WTC11 (cell line): ENCODE results near the gene PADI6. TPM values are rescaled to one million over a fixed set of nuclear protein-coding genes. Genes with fewer than 3 reads are reported as not detected.

ENCODE experiments used
- ATAC-seq: fragments of 200-7000 bp; cut with Tn5 transposase; 2 replicates; pipeline ENCODE4 v1.10.0; 2021; ENCODE audit warnings: mild to moderate bottlenecking, moderate library complexity
- CTCF ChIA-PET: fragments of 300-600 bp; sonication (Branson Sonifier 250); formaldehyde crosslinking; loops from one replicate; lab custom pipeline; 2021; ENCODE audit warnings: antibody characterized with exemption; lab: Charles Lee
- POLR2A ChIA-PET: fragments of 350-600 bp; sonication (Branson Sonifier 250); formaldehyde crosslinking; loops from one replicate; lab custom pipeline; 2021; ENCODE audit warnings: antibody characterized with exemption; lab: Charles Lee
- DNase-seq: peaks from one replicate; pipeline ENCODE4 v3.0.0; 2021; ENCODE audit warnings: low spot score
- H3K27ac Mint-ChIP-seq: 2 replicates; pipeline ENCODE4 v1.8.0; 2021; ENCODE audit warnings: mixed read lengths
- H3K27me3 Mint-ChIP-seq: 2 replicates; pipeline ENCODE4 v1.8.0; 2021; ENCODE audit warnings: low read depth, mild to moderate bottlenecking, moderate library complexity, mixed read lengths
- H3K36me3 Mint-ChIP-seq: 2 replicates; pipeline ENCODE4 v1.8.0; 2021; ENCODE audit warnings: mixed read lengths
- H3K4me1 Mint-ChIP-seq: 2 replicates; pipeline ENCODE4 v1.8.0; 2022; ENCODE audit warnings: mixed read lengths
- H3K4me3 Mint-ChIP-seq: 2 replicates; pipeline ENCODE4 v1.8.0; 2021; ENCODE audit warnings: mild to moderate bottlenecking, moderate library complexity, mixed read lengths
- H3K9me3 Mint-ChIP-seq: 2 replicates; pipeline ENCODE4 v1.8.0; 2021; ENCODE audit warnings: mixed read lengths
- ATF6 ChIP-seq: sonication (generic); formaldehyde crosslinking; IDR thresholded peaks from 2 replicates; pipeline ENCODE4 v1.8.1; 2023; ENCODE audit warnings: mild to moderate bottlenecking, missing genetic modification reagents
- CREM ChIP-seq: sonication (generic); formaldehyde crosslinking; IDR thresholded peaks from 2 replicates; pipeline ENCODE4 v1.8.1; 2022; ENCODE audit warnings: mild to moderate bottlenecking, missing genetic modification reagents, moderate library complexity
- GRHL2 ChIP-seq: fragments of 250-450 bp; sonication (Bioruptor Pico); IDR thresholded peaks from 2 replicates; pipeline ENCODE4 v1.8.0; 2022; ENCODE audit warnings: mild to moderate bottlenecking, moderate library complexity; ENCODE audit not compliant: insufficient replicate concordance, severe bottlenecking
- IRF1 ChIP-seq: sonication (generic); formaldehyde crosslinking; IDR thresholded peaks from 2 replicates; pipeline ENCODE4 v1.8.0; 2023; ENCODE audit warnings: missing genetic modification reagents
- JUN ChIP-seq: sonication (generic); formaldehyde crosslinking; IDR thresholded peaks from 2 replicates; pipeline ENCODE4 v1.8.0; 2023; ENCODE audit warnings: mild to moderate bottlenecking, missing genetic modification reagents
- MLX ChIP-seq: sonication (generic); formaldehyde crosslinking; IDR thresholded peaks from 2 replicates; pipeline ENCODE4 v1.8.1; 2023; ENCODE audit warnings: mild to moderate bottlenecking, missing genetic modification reagents, moderate library complexity
- OVOL2 ChIP-seq: fragments of 250-450 bp; sonication (Bioruptor Pico); IDR thresholded peaks from 2 replicates; pipeline ENCODE4 v1.9.0; 2021; ENCODE audit warnings: mild to moderate bottlenecking, borderline replicate concordance
- TP53 ChIP-seq: sonication (generic); formaldehyde crosslinking; IDR thresholded peaks from 2 replicates; pipeline ENCODE4 v1.8.1; 2023; ENCODE audit warnings: mild to moderate bottlenecking, missing genetic modification reagents
- ZBTB21 ChIP-seq: sonication (generic); formaldehyde crosslinking; IDR thresholded peaks from 2 replicates; pipeline ENCODE4 v1.8.1; 2023; ENCODE audit warnings: mild to moderate bottlenecking, missing genetic modification reagents, borderline replicate concordance
- ZNF138 ChIP-seq: sonication (generic); formaldehyde crosslinking; conservative IDR thresholded peaks from 2 replicates; pipeline ENCODE4 v1.8.1; 2022; ENCODE audit warnings: mild to moderate bottlenecking, moderate library complexity, missing genetic modification reagents
- ZNF263 ChIP-seq: sonication (generic); formaldehyde crosslinking; IDR thresholded peaks from 2 replicates; pipeline ENCODE4 v1.8.1; 2022; ENCODE audit warnings: low read depth, mild to moderate bottlenecking, moderate library complexity, missing genetic modification reagents
- ZNF281 ChIP-seq: sonication (generic); formaldehyde crosslinking; IDR thresholded peaks from 2 replicates; pipeline ENCODE4 v1.8.0; 2023; ENCODE audit warnings: mild to moderate bottlenecking, missing genetic modification reagents
- total RNA-seq: library from RNA; stranded (reverse); gene quantifications from 3 replicates; pipeline ENCODE4 v1.2.3, GENCODE V29; 2021
- TF ChIP-seq, protein P1 (sequence below): fragments of 250-450 bp; sonication (Bioruptor Pico); conservative IDR thresholded peaks from 2 replicates; pipeline ENCODE4 v1.9.0; 2021; ENCODE audit warnings: mild to moderate bottlenecking
- TF ChIP-seq, protein P2 (sequence below): fragments of 250-450 bp; sonication (Bioruptor Pico); IDR thresholded peaks from 2 replicates; pipeline ENCODE4 v1.9.0; 2021; ENCODE audit warnings: moderate library complexity, mild to moderate bottlenecking, inconsistent platforms, borderline replicate concordance
- TF ChIP-seq, protein P3 (sequence below): sonication (generic); formaldehyde crosslinking; IDR thresholded peaks from 2 replicates; pipeline ENCODE4 v1.8.0; 2022; ENCODE audit warnings: mild to moderate bottlenecking, missing genetic modification reagents
- TF ChIP-seq, protein P4 (sequence below): sonication (generic); formaldehyde crosslinking; IDR thresholded peaks from 2 replicates; pipeline ENCODE4 v1.8.1; 2023; ENCODE audit warnings: mild to moderate bottlenecking, moderate library complexity, missing genetic modification reagents

PADI6 gene
- total RNA-seq, 1 experiment from 2014 or later = not detected

DNA sequence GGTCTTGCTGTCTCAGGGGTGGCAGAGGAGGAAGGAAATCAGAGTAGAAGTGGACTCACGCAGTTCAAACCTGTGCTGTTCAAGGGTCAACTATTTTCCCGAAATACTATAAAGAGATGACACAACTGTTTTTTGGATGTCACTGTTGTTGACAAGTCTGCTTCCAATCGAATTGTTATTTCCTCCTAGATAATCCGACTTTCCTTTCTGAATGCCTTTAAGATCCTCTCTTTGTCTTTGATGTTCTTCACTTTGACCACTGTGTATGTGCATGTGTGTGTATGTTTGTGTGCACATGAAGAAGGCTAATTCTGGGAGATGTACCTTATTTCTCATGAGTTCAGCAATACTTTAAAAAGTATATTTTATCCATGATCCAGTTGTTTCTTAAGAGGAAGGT, 42.4 kb upstream of the PADI6 start (continued):
- TF ChIP-seq, protein P1, sequence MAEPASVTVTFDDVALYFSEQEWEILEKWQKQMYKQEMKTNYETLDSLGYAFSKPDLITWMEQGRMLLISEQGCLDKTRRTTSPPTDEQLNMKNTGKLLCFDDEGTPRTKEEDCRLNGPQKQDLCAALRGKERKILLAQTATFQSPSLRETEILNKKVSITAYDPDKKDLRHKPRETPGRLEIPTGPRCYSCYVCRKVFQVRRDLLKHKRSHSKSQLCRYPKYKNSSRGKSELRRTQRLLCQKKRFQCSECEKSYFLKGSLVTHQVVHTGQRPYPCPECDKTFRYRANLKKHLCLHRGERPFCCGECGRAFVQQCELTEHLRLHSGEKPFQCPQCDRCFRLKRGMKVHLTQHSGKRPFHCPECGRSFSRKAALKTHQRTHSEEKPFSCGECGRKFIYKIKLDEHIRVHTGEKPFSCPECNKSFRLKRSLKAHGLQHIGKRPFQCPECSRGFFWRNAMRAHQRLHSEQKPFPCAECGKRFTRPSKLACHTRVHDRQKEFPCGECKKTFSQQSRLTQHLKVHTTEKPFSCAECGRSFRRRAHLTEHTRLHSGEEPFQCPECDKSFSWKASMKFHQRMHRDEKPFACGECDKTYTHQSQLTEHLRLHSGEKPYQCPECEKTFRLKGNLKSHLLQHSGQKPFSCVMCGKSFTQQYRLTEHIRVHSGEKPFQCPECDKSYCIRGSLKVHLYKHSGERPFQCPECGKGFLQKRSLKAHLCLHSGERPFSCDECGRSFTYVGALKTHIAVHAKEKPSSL (CRISPR knock-in tag) = no peak
- no peak for TF ChIP-seq ATF6 (CRISPR knock-in tag)
- TF ChIP-seq, all 79 proteins: peak for 0

DNA sequence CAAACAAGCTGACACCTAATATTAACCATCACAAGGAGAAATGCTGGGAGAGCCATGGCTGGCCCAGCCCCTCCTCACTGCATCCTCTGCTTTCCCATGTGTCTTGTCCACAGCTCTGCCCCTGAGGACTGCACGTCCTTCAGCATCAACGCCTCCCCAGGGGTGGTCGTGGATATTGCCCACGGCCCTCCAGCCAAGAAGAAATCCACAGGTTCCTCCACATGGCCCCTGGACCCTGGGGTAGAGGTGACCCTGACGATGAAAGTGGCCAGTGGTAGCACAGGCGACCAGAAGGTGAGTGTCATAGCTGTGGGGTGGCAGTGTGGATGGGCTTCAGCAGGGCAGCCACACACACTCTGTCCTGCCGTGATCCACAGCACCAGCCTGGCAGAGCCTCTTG, 41.1 kb upstream of the PADI6 start:
- ChIA-PET POLR2A (no interaction called here), CTCF (no interaction called here)
- H3K9me3 Mint-ChIP-seq = peaks cover 15% of the 10 kb centered on the region
- no peak overlapping the region for H3K4me3 Mint-ChIP-seq
- H3K4me1 Mint-ChIP-seq = no peaks in the 10 kb centered on the region
- no peaks in the 10 kb centered on the region; the same call in 1 of the 2 replicates for H3K27me3 Mint-ChIP-seq
- DNase-seq = no peak
- H3K27ac Mint-ChIP-seq = no peak overlapping the region
- no peaks in the 10 kb centered on the region for H3K36me3 Mint-ChIP-seq
- TF ChIP-seq GRHL2 (CRISPR knock-in tag) (no peak), MLX (CRISPR knock-in tag) (no peak), OVOL2 (CRISPR knock-in tag) (no peak), ZBTB21 (CRISPR knock-in tag) (no peak), TP53 (no peak), ZNF281 (CRISPR knock-in tag) (no peak), JUN (CRISPR knock-in tag) (no peak), CREM (CRISPR knock-in tag) (no peak), ZNF138 (CRISPR knock-in tag) (no peak)
- TF ChIP-seq, protein P2, sequence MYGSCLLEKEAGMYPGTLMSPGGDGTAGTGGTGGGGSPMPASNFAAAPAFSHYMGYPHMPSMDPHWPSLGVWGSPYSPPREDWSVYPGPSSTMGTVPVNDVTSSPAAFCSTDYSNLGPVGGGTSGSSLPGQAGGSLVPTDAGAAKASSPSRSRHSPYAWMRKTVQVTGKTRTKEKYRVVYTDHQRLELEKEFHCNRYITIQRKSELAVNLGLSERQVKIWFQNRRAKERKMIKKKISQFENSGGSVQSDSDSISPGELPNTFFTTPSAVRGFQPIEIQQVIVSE (CRISPR knock-in tag) = no peak
- TF ChIP-seq, protein P3, sequence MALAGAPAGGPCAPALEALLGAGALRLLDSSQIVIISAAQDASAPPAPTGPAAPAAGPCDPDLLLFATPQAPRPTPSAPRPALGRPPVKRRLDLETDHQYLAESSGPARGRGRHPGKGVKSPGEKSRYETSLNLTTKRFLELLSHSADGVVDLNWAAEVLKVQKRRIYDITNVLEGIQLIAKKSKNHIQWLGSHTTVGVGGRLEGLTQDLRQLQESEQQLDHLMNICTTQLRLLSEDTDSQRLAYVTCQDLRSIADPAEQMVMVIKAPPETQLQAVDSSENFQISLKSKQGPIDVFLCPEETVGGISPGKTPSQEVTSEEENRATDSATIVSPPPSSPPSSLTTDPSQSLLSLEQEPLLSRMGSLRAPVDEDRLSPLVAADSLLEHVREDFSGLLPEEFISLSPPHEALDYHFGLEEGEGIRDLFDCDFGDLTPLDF (CRISPR knock-in tag) = no peak
- ATAC-seq = no peak

DNA sequence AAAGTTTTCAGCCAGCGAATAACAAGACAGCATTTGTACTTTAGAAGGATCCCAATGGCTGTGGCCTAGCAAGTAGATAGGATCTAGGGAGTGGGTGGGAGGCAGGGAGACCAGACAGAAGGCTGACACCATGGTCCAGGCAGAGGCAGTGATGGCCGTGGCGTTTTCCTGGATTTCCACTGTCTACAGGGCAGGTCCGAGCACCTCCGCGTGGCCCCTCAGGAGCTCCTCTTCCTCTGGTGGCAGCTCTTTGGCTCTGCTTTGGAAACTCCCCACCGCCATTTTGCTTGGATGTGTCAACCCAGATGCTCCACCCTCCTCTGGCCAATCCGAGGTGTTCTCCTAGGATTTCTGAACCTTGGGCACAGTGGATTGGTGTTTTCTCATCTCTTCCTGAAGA, 38.9 kb upstream of the PADI6 start:
- DNase-seq = no peak
- Mint-ChIP-seq H3K4me1 (no peaks in the 10 kb centered on the region), H3K4me3 (no peak overlapping the region), H3K9me3 (peaks cover 15% of the 10 kb centered on the region), H3K27me3 (no peaks in the 10 kb centered on the region; the same call in 1 of the 2 replicates), H3K36me3 (no peaks in the 10 kb centered on the region), H3K27ac (no peak overlapping the region)
- ATAC-seq = no peak
- ChIA-PET CTCF (no interaction called here), POLR2A (no interaction called here)
- TF ChIP-seq ZNF263 (CRISPR knock-in tag) (no peak), CREM (CRISPR knock-in tag) (no peak), TP53 (no peak), IRF1 (no peak)
- TF ChIP-seq, protein P4, sequence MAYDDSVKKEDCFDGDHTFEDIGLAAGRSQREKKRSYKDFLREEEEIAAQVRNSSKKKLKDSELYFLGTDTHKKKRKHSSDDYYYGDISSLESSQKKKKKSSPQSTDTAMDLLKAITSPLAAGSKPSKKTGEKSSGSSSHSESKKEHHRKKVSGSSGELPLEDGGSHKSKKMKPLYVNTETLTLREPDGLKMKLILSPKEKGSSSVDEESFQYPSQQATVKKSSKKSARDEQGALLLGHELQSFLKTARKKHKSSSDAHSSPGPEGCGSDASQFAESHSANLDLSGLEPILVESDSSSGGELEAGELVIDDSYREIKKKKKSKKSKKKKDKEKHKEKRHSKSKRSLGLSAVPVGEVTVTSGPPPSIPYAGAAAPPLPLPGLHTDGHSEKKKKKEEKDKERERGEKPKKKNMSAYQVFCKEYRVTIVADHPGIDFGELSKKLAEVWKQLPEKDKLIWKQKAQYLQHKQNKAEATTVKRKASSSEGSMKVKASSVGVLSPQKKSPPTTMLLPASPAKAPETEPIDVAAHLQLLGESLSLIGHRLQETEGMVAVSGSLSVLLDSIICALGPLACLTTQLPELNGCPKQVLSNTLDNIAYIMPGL (CRISPR knock-in tag) = no peak
- TF ChIP-seq, protein P1 (CRISPR knock-in tag) = no peak
